K562 (cell line): ENCODE measurements around the gene DMAC2. TPM values are rescaled to one million over a fixed set of nuclear protein-coding genes. Genes with fewer than 3 reads are reported as not detected.

Experiments used
- CBX2 ChIP-seq: fragments of 200-600 bp; sonication (generic); IDR thresholded peaks from one replicate; pipeline ENCODE4 v1.6.1; 2012; ENCODE audit warnings: mild to moderate bottlenecking, low read length, inconsistent platforms; ENCODE audit not compliant: insufficient read depth, poor library complexity, severe bottlenecking
- FOXA3 ChIP-seq, 2 experiments: fragments of 450-650 bp in 1 of 2; sonication (generic) in 1 of 2; formaldehyde crosslinking; IDR thresholded peaks in 1 of 2; conservative IDR thresholded peaks in 1 of 2; 2 replicates each; pipeline versions ENCODE4 v1.4.0 to v1.8.0; 2020 to 2022; ENCODE audit warnings: mild to moderate bottlenecking in 2 of 2, missing genetic modification reagents in 1 of 2
- HNRNPLL ChIP-seq: fragments of 200-400 bp; formaldehyde crosslinking; IDR thresholded peaks from 2 replicates; pipeline ENCODE4 v1.6.1; 2017; ENCODE audit warnings: low read length, low read depth, mild to moderate bottlenecking; ENCODE audit not compliant: poor library complexity, severe bottlenecking
- NFRKB ChIP-seq: fragments of 450-650 bp; IDR thresholded peaks from 2 replicates; pipeline ENCODE4 v1.6.1; 2016; ENCODE audit warnings: low read depth
- PHF20 ChIP-seq: fragments of 450-650 bp; IDR thresholded peaks from 2 replicates; pipeline ENCODE4 v1.6.1; 2018; ENCODE audit not compliant: partially characterized antibody
- STAT5A ChIP-seq: IDR thresholded peaks from 2 replicates; pipeline ENCODE4 v1.6.1; 2012; ENCODE audit warnings: low read length, inconsistent platforms, borderline replicate concordance
- XRCC3 ChIP-seq: fragments of 450-650 bp; IDR thresholded peaks from 2 replicates; pipeline ENCODE4 v1.6.1; 2017; ENCODE audit warnings: mild to moderate bottlenecking, moderate library complexity
- YBX1 ChIP-seq: fragments of 450-650 bp; IDR thresholded peaks from 2 replicates; pipeline ENCODE4 v1.7.1; 2016; ENCODE audit warnings: mild to moderate bottlenecking
- polyA plus RNA-seq, 8 experiments: library from polyadenylated mRNA; depleted of rRNA in 4 of 8; stranded (reverse) in 5 of 8; unstranded in 3 of 8; fragments of >200 nt; fragmentation: Nextera tagmentation in 2 of 8; fragmentation: Illumina TruSeq in 1 of 8; extraction: Ambion mirVana in 2 of 8; extraction: Trizol in 1 of 8; gene quantifications; 2 replicates each; pipeline versions ENCODE4 v1.2.1 to v1.2.3, GENCODE V29; 2011 to 2014; ENCODE audit warnings: inconsistent platforms in 1 of 8, missing spikeins in 1 of 8
- total RNA-seq, 7 experiments: library from RNA; depleted of rRNA in 6 of 7; stranded (reverse); fragments of >200 nt in 6 of 7; fragmentation: Illumina TruSeq in 2 of 7; extraction: Trizol in 2 of 7; gene quantifications; 2 replicates each; pipeline versions ENCODE4 v1.2.1 to v1.2.3, GENCODE V29; 2011 to 2021; ENCODE audit warnings: low replicate concordance in 1 of 7
- TF ChIP-seq, protein P1 (sequence below): fragments of 250-450 bp; sonication (Bioruptor Pico); IDR thresholded peaks from 2 replicates; pipeline ENCODE4 v1.5.1; 2021; ENCODE audit warnings: mild to moderate bottlenecking
- TF ChIP-seq, protein P2 (sequence below), 3 experiments: IDR thresholded peaks in 2 of 3; conservative IDR thresholded peaks in 1 of 3; 2 replicates each; pipeline ENCODE4 v1.5.1; 2011 to 2012; ENCODE audit warnings: low read length in 3 of 3, mild to moderate bottlenecking in 3 of 3, control low read depth in 2 of 3, improper control_type of control experiment in 1 of 3, inconsistent platforms in 1 of 3, low read depth in 1 of 3, mixed read lengths in 1 of 3, moderate library complexity in 1 of 3; ENCODE audit not compliant: insufficient read depth in 2 of 3
- TF ChIP-seq, protein P3 (sequence below): fragments of 150-350 bp; IDR thresholded peaks from 2 replicates; pipeline ENCODE4 v1.6.1; 2014; ENCODE audit warnings: low read depth, mild to moderate bottlenecking, low read length, borderline replicate concordance
- TF ChIP-seq, protein P4 (sequence below): fragments of 150-350 bp; conservative IDR thresholded peaks from 2 replicates; pipeline ENCODE4 v1.6.1; 2014; ENCODE audit warnings: low read length
- TF ChIP-seq, protein P5 (sequence below): fragments of 200-400 bp; formaldehyde crosslinking; IDR thresholded peaks from 2 replicates; pipeline ENCODE4 v1.6.1; 2017; ENCODE audit warnings: mild to moderate bottlenecking, low read depth, low read length, moderate library complexity

The DMAC2 gene
- total and polyA plus RNA-seq, 9 of the 15 experiments (the other 6 are each of a cell fraction or from before 2014, with no cell fraction given), result 12.9 to 61.2 (median 43.1) TPM

DNA sequence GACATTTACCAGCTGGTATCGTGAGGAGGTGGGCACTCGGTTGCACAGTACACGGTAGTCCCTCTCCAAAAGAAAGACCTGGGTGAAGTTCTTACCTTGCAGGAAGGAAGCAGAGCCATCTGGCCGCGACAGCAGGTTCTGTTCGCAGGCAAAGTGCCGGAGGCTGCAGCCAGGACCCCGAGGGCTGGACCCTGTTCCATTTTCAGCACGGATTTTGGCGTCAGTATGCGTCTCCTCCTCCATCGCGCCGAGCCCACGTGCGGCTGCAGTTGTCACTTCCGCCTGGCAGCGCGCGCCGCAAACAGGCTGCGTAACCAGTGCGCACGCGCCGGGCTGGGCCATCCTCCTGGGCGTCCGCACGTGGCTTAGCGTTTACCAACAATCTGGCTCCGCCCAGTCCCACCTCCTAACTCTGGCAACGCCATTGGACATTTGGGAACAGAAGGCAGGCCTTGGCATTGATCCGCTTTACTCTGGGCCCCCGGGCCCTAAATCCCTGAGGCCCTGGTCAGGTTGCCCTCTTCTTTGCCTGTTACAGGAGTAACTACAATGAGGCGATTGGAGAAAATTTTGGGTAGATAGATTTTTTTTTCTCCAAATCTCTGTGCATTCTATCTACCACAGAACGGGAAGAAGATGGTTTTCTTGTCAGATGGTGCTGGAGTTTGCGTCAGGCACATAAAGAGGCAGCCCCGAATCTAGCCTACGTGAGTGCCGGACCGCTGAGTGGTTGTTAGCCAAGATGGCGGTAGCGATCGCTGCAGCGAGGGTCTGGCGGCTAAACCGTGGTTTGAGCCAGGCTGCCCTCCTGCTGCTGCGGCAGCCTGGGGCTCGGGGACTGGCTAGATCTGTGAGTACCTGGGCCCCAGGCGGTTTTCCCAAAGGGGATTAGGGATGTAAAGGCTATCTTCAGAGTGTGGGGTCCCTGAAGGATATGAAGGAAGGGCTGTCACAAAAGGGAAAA, 42.3 kb downstream of the DMAC2 start, which contains the start of the genes BCKDHA and EXOSC5 (continued):
- TF ChIP-seq, protein P1, sequence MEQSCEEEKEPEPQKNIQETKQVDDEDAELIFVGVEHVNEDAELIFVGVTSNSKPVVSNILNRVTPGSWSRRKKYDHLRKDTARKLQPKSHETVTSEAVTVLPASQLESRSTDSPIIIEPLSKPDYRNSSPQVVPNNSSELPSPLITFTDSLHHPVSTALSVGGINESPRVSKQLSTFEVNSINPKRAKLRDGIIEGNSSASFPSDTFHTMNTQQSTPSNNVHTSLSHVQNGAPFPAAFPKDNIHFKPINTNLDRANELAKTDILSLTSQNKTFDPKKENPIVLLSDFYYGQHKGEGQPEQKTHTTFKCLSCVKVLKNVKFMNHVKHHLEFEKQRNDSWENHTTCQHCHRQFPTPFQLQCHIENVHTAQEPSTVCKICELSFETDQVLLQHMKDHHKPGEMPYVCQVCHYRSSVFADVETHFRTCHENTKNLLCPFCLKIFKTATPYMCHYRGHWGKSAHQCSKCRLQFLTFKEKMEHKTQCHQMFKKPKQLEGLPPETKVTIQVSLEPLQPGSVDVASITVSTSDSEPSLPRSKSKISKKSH (CRISPR knock-in tag), result no peak
- TF ChIP-seq, protein P2, sequence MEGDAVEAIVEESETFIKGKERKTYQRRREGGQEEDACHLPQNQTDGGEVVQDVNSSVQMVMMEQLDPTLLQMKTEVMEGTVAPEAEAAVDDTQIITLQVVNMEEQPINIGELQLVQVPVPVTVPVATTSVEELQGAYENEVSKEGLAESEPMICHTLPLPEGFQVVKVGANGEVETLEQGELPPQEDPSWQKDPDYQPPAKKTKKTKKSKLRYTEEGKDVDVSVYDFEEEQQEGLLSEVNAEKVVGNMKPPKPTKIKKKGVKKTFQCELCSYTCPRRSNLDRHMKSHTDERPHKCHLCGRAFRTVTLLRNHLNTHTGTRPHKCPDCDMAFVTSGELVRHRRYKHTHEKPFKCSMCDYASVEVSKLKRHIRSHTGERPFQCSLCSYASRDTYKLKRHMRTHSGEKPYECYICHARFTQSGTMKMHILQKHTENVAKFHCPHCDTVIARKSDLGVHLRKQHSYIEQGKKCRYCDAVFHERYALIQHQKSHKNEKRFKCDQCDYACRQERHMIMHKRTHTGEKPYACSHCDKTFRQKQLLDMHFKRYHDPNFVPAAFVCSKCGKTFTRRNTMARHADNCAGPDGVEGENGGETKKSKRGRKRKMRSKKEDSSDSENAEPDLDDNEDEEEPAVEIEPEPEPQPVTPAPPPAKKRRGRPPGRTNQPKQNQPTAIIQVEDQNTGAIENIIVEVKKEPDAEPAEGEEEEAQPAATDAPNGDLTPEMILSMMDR (IDR thresholded peaks at IDR 0.05 in 2 of 3, conservative IDR thresholded peaks at IDR 0.05 in 1 of 3; ENCODE audit: insufficient read depth in 2 of 3, low read depth in 1 of 3, low read length in 3 of 3), result no peak
- TF ChIP-seq CBX2, result no peak
- peak; percentile 97 for TF ChIP-seq NFRKB
- no peak; a peak in 1 of 4 replicates for TF ChIP-seq FOXA3 (CRISPR knock-in tag; conservative IDR thresholded peaks at IDR 0.05 in 1 of 2, IDR thresholded peaks at IDR 0.05 in 1 of 2)
- TF ChIP-seq, protein P3, sequence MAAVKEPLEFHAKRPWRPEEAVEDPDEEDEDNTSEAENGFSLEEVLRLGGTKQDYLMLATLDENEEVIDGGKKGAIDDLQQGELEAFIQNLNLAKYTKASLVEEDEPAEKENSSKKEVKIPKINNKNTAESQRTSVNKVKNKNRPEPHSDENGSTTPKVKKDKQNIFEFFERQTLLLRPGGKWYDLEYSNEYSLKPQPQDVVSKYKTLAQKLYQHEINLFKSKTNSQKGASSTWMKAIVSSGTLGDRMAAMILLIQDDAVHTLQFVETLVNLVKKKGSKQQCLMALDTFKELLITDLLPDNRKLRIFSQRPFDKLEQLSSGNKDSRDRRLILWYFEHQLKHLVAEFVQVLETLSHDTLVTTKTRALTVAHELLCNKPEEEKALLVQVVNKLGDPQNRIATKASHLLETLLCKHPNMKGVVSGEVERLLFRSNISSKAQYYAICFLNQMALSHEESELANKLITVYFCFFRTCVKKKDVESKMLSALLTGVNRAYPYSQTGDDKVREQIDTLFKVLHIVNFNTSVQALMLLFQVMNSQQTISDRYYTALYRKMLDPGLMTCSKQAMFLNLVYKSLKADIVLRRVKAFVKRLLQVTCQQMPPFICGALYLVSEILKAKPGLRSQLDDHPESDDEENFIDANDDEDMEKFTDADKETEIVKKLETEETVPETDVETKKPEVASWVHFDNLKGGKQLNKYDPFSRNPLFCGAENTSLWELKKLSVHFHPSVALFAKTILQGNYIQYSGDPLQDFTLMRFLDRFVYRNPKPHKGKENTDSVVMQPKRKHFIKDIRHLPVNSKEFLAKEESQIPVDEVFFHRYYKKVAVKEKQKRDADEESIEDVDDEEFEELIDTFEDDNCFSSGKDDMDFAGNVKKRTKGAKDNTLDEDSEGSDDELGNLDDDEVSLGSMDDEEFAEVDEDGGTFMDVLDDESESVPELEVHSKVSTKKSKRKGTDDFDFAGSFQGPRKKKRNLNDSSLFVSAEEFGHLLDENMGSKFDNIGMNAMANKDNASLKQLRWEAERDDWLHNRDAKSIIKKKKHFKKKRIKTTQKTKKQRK, result no peak
- no peak for TF ChIP-seq YBX1
- TF ChIP-seq, protein P4, sequence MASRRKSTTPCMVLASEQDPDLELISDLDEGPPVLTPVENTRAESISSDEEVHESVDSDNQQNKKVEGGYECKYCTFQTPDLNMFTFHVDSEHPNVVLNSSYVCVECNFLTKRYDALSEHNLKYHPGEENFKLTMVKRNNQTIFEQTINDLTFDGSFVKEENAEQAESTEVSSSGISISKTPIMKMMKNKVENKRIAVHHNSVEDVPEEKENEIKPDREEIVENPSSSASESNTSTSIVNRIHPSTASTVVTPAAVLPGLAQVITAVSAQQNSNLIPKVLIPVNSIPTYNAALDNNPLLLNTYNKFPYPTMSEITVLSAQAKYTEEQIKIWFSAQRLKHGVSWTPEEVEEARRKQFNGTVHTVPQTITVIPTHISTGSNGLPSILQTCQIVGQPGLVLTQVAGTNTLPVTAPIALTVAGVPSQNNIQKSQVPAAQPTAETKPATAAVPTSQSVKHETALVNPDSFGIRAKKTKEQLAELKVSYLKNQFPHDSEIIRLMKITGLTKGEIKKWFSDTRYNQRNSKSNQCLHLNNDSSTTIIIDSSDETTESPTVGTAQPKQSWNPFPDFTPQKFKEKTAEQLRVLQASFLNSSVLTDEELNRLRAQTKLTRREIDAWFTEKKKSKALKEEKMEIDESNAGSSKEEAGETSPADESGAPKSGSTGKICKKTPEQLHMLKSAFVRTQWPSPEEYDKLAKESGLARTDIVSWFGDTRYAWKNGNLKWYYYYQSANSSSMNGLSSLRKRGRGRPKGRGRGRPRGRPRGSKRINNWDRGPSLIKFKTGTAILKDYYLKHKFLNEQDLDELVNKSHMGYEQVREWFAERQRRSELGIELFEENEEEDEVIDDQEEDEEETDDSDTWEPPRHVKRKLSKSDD, result no peak
- peak; percentile 49 for TF ChIP-seq HNRNPLL
- TF ChIP-seq, protein P5, sequence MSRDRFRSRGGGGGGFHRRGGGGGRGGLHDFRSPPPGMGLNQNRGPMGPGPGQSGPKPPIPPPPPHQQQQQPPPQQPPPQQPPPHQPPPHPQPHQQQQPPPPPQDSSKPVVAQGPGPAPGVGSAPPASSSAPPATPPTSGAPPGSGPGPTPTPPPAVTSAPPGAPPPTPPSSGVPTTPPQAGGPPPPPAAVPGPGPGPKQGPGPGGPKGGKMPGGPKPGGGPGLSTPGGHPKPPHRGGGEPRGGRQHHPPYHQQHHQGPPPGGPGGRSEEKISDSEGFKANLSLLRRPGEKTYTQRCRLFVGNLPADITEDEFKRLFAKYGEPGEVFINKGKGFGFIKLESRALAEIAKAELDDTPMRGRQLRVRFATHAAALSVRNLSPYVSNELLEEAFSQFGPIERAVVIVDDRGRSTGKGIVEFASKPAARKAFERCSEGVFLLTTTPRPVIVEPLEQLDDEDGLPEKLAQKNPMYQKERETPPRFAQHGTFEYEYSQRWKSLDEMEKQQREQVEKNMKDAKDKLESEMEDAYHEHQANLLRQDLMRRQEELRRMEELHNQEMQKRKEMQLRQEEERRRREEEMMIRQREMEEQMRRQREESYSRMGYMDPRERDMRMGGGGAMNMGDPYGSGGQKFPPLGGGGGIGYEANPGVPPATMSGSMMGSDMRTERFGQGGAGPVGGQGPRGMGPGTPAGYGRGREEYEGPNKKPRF, result no peak
- TF ChIP-seq XRCC3, result no peak
- TF ChIP-seq PHF20, result peak; percentile 90
- TF ChIP-seq STAT5A, result no peak
